LoVo (cell line): ENCODE data around the gene DKKL1.

Experiments
- DNase-seq: peaks from one replicate; pipeline ENCODE4 v3.0.0-alpha.2; 2016; ENCODE audit warnings: low spot score

Gene DKKL1

GRCh38 chr19:49396738-49397505 is 33.2 kb downstream of the DKKL1 start:
- no peak for DNase-seq

- no peak for DNase-seq
Measured at GRCh38 chr19:49398001-49398615, 34.4 kb downstream of the DKKL1 start.

DNA sequence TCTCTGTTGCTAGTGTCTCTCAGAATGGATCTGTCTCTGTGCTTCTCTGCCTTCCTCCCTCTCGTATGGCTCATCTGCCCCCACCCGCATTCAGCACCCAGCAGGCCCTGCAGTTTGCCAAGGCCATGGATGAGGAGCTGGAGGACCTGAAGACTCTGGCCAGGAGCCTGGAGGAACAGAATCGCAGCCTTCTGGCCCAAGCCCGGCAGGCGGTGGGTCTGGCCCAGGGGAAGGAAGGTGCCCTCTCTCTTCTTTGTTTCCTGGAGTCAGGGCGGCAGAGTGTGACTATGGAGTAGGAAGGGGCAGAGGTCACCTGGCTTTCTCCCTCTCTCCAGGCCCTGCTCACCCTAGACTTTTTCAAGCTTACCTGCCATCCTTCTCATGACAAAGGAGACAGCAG is 35.3 kb downstream of the DKKL1 start:
- no peak for DNase-seq

GRCh38 chr19:49400029-49400428 is 36.4 kb downstream of the DKKL1 start:
- no peak for DNase-seq

DNA sequence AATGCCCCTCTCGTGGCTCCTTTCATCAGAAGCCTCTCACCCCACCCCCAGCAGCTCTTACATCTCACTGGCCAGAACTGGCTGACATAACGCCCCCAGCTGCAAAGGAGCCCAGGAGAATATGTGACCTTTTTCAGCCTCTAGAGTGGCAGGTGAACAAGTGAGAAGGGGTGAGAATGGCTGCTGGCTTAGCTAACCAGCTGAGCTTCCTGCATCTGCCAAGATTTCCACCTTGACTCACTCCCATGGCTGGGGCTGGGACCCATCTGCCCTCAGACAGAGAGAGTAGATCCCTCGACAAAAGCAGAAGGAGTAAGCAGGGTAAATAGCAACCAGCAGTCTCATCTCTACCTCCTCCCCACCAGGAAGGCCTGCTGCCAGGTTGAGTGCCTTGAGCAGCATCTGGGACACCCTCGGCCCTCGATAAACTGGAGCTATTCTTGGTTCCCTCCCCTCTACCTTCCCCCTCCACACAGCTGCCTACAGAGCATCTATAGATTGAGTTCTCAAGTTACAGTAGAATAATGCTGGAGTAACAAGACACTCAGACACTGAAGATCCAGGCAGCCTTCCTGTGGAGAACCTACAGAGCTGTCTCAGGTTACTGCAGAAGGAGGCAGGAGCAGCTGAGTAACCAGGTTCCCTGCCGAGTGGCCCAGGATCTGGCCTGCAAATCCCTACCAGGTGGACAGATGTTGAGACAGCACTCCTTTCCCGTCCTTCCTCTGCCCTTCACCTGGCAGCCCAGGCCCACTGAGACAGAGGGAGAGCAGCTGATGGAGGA is 39.9 kb downstream of the DKKL1 start:
- DNase-seq, result no peak

GRCh38 chr19:49407079-49407478 is 43.4 kb downstream of the DKKL1 start:
- DNase-seq, result no peak

DNA sequence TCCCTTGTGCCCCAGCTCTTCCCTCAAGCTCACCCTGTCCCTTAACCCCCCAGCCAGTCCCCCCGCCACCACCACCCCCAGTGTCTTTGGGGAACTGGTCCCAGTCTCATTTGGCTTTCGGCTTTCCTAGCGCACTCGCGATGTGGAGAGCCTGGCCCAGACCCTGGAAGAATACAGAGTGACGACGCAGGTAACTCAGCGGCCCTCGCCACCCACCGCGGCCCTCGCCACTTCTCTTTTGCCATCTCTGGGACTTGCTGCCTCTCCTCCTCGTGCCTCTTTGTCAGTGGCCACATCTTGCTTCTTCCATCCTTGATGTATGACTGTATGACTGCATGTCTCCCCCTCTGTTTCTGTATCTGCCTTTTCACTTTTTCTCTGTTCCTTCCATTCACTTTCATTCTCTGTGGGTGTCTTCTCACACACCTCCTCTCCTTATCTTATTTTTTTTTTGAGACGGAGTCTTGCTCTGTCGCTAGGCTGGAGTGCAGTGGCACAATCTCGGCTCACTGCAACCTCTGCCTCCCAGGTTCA is 43.9 kb downstream of the DKKL1 start:
- DNase-seq, result no peak

DNA sequence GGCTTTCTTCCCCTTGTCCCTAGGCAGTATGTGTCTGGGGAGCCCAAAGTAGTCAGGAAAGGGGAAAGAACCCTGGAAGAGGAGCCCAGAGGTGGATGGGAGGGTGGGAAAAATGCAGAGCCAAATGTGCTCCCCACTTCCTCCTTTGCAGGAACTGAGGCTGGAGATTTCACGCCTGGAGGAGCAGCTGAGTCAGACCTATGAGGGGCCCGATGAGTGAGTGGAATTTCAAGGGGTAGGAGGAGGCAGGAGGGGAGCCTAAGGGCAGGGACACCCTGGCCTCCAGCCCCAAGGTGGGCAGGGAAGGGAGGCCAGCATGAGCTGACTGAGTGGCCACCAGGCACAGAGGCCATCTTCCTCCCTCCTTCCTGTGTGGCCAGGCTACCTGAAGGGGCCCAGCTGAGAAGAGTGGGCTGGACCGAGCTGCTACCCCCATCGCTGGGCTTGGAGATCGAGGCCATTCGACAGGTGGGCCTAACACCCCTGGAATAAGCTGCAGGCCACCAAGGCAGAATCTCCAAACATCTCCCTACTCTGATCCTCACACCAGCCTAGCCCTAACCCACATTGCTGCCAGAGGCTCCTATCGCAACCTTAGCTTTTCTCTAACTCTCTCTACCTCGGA is 45.3 kb downstream of the DKKL1 start:
- no peak for DNase-seq

- DNase-seq, result no peak
Measured at GRCh38 chr19:49409441-49410029, 45.9 kb downstream of the DKKL1 start.

- no peak for DNase-seq
Measured at GRCh38 chr19:49411681-49412326, 48.1 kb downstream of the DKKL1 start.

DNA sequence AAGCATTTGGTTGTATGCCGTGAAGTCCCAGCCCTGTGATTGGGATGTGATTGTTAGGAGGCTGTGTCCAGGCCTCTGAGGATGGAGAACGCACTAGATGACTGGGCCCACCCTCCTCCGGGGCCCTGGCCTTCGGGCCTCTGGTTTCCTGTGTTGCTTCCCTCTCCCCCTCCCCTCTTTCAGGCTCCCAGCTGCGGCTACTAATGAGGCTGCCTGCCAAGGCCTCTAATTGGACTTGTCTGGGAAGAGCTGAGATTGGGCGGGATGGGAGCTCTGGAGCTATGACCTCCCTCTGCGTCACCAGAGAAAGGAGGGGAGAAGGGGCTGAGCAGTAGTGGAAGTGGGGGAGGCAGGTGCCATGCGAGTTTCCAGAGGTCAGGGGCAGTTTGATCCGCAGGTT is 49.7 kb downstream of the DKKL1 start:
- DNase-seq, result no peak

- DNase-seq, result no peak
Measured at GRCh38 chr19:49414256-49414655, 50.6 kb downstream of the DKKL1 start.

DNA sequence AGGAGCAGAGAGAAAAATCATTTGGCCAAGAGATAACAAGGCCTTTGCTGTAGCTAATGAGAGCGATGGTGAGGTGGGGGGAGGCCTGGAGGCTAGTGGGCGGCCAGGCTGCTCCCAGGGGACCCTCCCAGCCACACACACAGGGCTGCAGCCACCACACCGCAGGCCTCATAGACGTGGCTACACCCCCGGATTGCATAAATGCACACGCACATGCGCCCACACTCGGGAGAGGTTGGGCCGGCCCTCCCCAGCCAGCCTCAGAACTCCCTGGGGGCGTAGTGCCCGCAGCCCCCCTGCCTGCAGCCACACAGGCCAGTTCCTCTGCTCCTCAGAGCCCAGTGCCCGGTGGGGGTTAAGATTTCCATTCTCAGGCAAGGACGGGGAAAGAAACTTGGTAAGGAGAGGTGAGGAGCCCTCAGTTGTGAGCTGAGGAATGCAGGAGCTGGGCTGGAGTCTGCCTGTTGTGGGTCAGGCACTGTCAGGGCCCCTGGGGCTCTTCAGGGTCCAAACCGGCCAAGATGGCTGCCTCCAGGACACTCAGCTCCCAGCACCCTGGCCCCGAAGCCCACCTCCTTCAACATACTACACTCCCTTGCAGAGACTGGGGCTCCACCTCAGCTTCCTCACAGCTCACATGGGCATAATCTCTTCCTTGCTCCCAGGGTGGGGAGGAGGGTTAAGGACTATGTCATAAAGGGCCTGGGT is 51.6 kb downstream of the DKKL1 start:
- DNase-seq, result no peak

DNA sequence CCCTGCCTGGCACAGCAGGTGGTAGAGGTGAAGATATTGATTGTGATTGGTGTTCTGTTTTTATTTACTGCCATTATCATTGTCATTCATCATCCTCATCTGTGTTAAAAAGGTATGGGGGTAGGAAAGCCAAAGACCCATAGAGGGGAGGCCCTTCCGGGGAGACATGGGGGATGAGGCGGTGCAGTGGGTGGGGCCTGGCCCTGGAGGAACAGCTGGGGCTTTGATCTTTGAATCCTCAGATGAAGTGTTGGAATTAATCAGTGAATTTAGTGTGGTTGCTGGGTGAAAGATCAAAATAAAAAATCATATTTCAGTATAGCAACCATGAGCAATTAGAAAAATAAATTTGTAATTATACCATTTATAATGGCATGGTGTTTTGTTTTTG is 52.1 kb downstream of the DKKL1 start:
- no peak for DNase-seq

DNA sequence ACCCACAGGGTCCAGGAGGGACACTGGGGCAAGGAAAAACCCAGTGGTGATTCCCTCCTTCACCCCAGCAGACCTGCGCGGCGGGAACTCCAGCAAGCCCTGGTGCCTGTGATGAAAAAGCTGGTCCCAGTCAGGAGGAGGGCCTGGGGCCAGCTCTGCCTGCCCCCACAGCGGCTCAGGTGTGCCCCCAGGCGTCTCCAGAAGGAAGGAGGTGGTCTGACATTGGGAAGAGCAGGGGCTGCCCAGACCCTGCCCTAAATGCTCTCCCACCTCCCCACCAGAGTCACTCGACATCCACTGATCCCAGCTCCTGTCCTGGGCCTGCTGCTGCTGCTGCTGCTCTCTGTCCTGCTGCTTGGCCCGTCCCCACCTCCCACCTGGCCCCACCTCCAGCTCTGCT is 53.4 kb downstream of the DKKL1 start:
- DNase-seq, result no peak

DNA sequence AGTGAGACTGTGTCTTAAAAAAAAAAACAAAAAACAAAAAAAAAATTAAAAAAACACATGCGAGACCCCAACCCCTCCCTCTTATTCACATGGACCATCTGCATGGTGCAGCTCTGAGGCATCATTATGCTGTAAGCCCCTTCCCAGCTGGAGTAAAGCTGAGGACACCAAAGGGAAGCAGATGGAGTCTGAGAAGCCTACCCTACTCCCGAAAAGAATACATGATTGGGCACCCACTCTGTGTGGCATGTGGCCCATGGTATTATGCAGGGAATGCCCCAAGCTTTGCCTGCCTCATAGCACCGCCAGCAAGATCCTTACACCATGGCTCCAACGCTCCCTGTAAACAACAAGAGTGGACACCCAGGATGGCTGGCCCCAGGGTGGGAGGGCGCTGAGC is 54.8 kb downstream of the DKKL1 start:
- DNase-seq, result no peak

- DNase-seq, result no peak
Measured at GRCh38 chr19:49419173-49419572, 55.5 kb downstream of the DKKL1 start.

DNA sequence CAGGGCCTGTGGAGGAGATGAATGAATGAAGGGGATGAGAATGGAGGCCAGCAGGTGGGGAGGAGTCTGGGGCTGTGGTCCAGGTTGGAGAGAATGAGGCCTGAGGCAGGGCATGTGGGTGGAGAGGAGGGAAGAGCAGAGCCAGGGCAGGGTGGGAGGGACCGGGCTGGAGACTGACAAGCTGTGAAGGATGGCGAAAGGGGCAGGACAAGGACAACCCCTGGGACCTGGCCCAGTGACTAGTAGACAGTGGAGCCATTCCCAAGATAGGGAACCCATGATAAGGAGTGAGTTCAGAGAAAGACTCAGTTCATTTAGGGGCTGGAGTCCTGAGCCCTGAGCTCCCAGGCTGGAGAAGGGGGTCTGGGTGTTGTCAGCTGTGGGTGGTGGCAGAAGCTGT is 56.5 kb downstream of the DKKL1 start:
- no peak for DNase-seq

DNA sequence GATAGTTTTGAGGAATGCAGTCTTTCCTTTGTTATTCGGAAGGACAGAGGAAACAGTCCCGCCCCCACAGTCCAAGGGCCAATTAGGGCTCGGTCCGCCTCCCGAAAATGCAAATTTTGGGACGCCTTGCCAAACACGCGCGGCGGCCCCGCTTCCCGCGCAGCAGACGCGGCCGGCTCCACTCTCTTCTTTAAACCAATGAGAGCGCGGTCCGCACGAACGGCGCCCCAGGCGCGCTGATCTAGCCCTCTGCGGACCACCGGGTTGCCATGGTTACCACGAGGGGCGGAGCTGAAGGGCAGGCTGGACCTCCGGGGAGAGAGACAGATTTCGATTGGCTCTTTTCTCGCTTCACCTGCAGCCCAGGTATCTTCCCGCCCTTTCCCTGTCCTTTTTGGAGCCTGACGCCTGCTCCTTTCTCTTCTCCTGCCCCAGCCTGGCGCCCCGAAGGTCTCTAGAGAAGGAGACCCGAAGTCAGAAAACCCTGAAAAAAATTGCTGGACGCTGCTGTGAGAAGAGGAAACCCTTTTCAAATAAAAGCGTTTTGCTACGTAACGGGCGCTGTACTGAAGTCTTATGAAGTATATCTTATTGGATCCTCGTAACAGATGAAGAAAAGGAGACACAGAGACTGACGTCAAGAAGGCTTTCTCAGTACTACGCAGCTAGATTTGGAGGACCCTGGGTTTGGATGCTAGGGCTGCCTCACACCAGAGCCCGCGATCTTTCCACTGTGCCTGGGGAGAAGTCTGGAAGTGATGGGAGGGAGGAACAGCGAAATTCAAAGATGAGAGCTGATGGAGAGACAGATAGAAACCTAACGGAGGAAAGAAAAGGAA is 57.6 kb downstream of the DKKL1 start:
- DNase-seq, result peak; percentile 36

- DNase-seq, result no peak
Measured at GRCh38 chr19:49421878-49422202, 58.2 kb downstream of the DKKL1 start.
